K562 (cell line): Measurements from ENCODE around the gene RNU5D-1. TPM values are rescaled to one million over a fixed set of nuclear protein-coding genes. Genes with fewer than 3 reads are reported as not detected.
A peak's percentile ranks its signal among the peaks of the same experiment; 100 is the strongest.

Experiments
- EGR1 ChIP-seq: fragments of 450-650 bp; conservative IDR thresholded peaks from 2 replicates; pipeline ENCODE4 v1.6.1; 2017; ENCODE audit warnings: mild to moderate bottlenecking
- HDAC2 ChIP-seq: fragments of 450-650 bp; IDR thresholded peaks from 2 replicates; pipeline ENCODE4 v1.6.1; 2016; ENCODE audit warnings: mild to moderate bottlenecking
- JUNB ChIP-seq: fragments of 450-650 bp; formaldehyde crosslinking; conservative IDR thresholded peaks from 2 replicates; pipeline ENCODE4 v1.4.0; 2020; ENCODE audit warnings: mild to moderate bottlenecking
- NBN ChIP-seq: fragments of 450-650 bp; IDR thresholded peaks from 2 replicates; pipeline ENCODE4 v1.6.1; 2016; ENCODE audit warnings: low read depth, mild to moderate bottlenecking
- NCOA1 ChIP-seq: fragments of 450-650 bp; IDR thresholded peaks from 2 replicates; pipeline ENCODE4 v1.6.1; 2016; ENCODE audit warnings: low read depth
- NCOA4 ChIP-seq: fragments of 450-650 bp; IDR thresholded peaks from 2 replicates; pipeline ENCODE4 v1.6.1; 2018; ENCODE audit warnings: mild to moderate bottlenecking; ENCODE audit not compliant: partially characterized antibody
- NFE2L1 ChIP-seq: fragments of 450-650 bp; IDR thresholded peaks from 2 replicates; pipeline ENCODE4 v1.6.1; 2016; ENCODE audit warnings: missing genetic modification characterization, low read depth, mild to moderate bottlenecking, missing compliant biosample characterization, moderate library complexity, borderline replicate concordance
- PHF8 ChIP-seq: fragments of 200-600 bp; sonication (generic); IDR thresholded peaks from 2 replicates; pipeline ENCODE4 v1.6.1; 2012; ENCODE audit warnings: mixed run types, mild to moderate bottlenecking, inconsistent platforms, low read length, moderate library complexity, borderline replicate concordance
- PTBP1 ChIP-seq: fragments of 200-400 bp; formaldehyde crosslinking; IDR thresholded peaks from 2 replicates; pipeline ENCODE4 v1.6.1; 2017; ENCODE audit warnings: low read depth, low read length
- SETDB1 ChIP-seq: IDR thresholded peaks from one replicate; pipeline ENCODE4 v1.6.1; 2012; ENCODE audit warnings: low read length, control low read depth, inconsistent platforms
- ZC3H11A ChIP-seq: IDR thresholded peaks from 2 replicates; pipeline ENCODE4 v1.6.1; 2012; ENCODE audit warnings: low read depth, low read length, improper control_type of control experiment
- ZNF165 ChIP-seq: fragments of 250-450 bp; sonication (Bioruptor Pico); IDR thresholded peaks from 2 replicates; pipeline ENCODE4 v1.4.0; 2020; ENCODE audit warnings: borderline replicate concordance
- ZNF79 ChIP-seq: fragments of 250-450 bp; sonication (Bioruptor Pico); IDR thresholded peaks from 2 replicates; pipeline ENCODE4 v1.4.0; 2020; ENCODE audit warnings: low read depth, mild to moderate bottlenecking, moderate library complexity
- ZSCAN32 ChIP-seq: fragments of 450-650 bp; formaldehyde crosslinking; IDR thresholded peaks from 2 replicates; pipeline ENCODE4 v1.4.0; 2020; ENCODE audit warnings: mild to moderate bottlenecking, moderate library complexity
- polyA plus RNA-seq, 8 experiments: library from polyadenylated mRNA; depleted of rRNA in 4 of 8; stranded (reverse) in 5 of 8; unstranded in 3 of 8; fragments of >200 nt; fragmentation: Nextera tagmentation in 2 of 8; fragmentation: Illumina TruSeq in 1 of 8; extraction: Ambion mirVana in 2 of 8; extraction: Trizol in 1 of 8; gene quantifications; 2 replicates each; pipeline versions ENCODE4 v1.2.1 to v1.2.3, GENCODE V29; 2011 to 2014; ENCODE audit warnings: inconsistent platforms in 1 of 8, missing spikeins in 1 of 8
- total RNA-seq, 7 experiments: library from RNA; depleted of rRNA in 6 of 7; stranded (reverse); fragments of >200 nt in 6 of 7; fragmentation: Illumina TruSeq in 2 of 7; extraction: Trizol in 2 of 7; gene quantifications; 2 replicates each; pipeline versions ENCODE4 v1.2.1 to v1.2.3, GENCODE V29; 2011 to 2021; ENCODE audit warnings: low replicate concordance in 1 of 7
- TF ChIP-seq, protein P1 (sequence below): sonication (generic); formaldehyde crosslinking; IDR thresholded peaks from 2 replicates; pipeline ENCODE4 v1.9.0; 2022; ENCODE audit warnings: mild to moderate bottlenecking, missing genetic modification reagents
- TF ChIP-seq, protein P2 (sequence below): fragments of 250-450 bp; sonication (Bioruptor Pico); IDR thresholded peaks from 2 replicates; pipeline ENCODE4 v1.4.0; 2020; ENCODE audit warnings: mild to moderate bottlenecking, moderate library complexity
- TF ChIP-seq, protein P3 (sequence below): fragments of 450-650 bp; formaldehyde crosslinking; IDR thresholded peaks from 2 replicates; pipeline ENCODE4 v1.4.0; 2020; ENCODE audit warnings: mild to moderate bottlenecking, moderate library complexity
- TF ChIP-seq, protein P4 (sequence below): fragments of 250-450 bp; sonication (Bioruptor Pico); IDR thresholded peaks from 2 replicates; pipeline ENCODE4 v1.8.0; 2022; ENCODE audit warnings: inconsistent platforms, mild to moderate bottlenecking, moderate library complexity, borderline replicate concordance
- TF ChIP-seq, protein P5 (sequence below): fragments of 200-400 bp; formaldehyde crosslinking; IDR thresholded peaks from 2 replicates; pipeline ENCODE4 v1.6.1; 2017; ENCODE audit warnings: mild to moderate bottlenecking, low read depth, low read length, moderate library complexity

The RNU5D-1 gene
- total and polyA plus RNA-seq, 9 of the 15 experiments (the other 6 are each of a cell fraction or from before 2014, with no cell fraction given): under 0.01 TPM; not detected in 8

DNA sequence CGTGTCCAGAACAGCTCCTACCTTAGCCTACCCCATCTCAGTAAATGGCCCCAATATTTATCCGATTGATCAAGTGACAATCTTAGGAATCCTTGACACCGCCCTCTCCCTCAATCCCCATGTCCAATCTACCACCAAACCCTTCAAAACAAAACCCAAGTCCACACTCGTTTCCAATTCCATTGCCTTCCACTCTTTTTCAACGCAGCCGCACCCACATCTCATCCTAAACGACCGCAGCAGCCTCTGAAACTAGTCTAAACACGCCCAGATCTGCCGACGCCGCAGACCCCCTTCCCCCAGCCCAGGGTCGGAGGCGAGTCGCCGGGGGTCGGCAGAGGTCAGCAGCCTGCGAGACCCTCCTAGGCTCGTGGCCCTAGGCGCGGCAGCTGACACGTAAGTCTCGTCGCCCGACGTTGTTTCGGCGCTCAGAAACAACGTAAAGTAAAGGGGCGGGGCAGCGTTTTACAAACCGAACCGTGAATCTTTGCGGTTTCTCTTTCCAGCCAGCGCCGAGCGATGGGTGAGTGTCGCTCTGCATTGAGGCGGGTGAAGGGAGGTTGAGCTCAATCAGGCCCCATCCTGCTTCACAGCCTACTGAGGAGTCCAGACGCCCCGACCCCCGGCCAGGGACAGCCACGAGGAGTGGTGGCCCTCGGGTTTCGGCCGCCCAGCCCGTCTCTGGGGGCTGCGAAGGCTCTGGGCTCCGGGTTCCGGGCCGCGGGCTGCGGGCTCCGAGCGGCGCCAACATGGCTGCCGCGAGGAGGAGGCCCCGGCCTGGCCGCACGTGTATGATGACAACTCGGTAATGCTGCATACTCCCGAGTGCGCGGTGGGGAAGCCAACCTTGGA lies 44.3 kb upstream of the RNU5D-1 start, which contains the start of gene RPS8 (continued):
- TF ChIP-seq, protein P1, sequence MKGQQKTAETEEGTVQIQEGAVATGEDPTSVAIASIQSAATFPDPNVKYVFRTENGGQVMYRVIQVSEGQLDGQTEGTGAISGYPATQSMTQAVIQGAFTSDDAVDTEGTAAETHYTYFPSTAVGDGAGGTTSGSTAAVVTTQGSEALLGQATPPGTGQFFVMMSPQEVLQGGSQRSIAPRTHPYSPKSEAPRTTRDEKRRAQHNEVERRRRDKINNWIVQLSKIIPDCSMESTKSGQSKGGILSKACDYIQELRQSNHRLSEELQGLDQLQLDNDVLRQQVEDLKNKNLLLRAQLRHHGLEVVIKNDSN (CRISPR knock-in tag): peak; percentile 84
- no peak for TF ChIP-seq ZC3H11A
- TF ChIP-seq, protein P2, sequence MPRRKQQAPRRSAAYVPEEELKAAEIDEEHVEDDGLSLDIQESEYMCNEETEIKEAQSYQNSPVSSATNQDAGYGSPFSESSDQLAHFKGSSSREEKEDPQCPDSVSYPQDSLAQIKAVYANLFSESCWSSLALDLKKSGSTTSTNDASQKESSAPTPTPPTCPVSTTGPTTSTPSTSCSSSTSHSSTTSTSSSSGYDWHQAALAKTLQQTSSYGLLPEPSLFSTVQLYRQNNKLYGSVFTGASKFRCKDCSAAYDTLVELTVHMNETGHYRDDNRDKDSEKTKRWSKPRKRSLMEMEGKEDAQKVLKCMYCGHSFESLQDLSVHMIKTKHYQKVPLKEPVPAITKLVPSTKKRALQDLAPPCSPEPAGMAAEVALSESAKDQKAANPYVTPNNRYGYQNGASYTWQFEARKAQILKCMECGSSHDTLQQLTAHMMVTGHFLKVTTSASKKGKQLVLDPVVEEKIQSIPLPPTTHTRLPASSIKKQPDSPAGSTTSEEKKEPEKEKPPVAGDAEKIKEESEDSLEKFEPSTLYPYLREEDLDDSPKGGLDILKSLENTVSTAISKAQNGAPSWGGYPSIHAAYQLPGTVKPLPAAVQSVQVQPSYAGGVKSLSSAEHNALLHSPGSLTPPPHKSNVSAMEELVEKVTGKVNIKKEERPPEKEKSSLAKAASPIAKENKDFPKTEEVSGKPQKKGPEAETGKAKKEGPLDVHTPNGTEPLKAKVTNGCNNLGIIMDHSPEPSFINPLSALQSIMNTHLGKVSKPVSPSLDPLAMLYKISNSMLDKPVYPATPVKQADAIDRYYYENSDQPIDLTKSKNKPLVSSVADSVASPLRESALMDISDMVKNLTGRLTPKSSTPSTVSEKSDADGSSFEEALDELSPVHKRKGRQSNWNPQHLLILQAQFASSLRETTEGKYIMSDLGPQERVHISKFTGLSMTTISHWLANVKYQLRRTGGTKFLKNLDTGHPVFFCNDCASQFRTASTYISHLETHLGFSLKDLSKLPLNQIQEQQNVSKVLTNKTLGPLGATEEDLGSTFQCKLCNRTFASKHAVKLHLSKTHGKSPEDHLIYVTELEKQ (CRISPR knock-in tag): peak; percentile 17; the same call in 1 of the 2 replicates
- TF ChIP-seq ZNF165 (CRISPR knock-in tag): no peak
- no peak for TF ChIP-seq EGR1
- no peak for TF ChIP-seq SETDB1
- TF ChIP-seq JUNB (CRISPR knock-in tag): no peak
- TF ChIP-seq, protein P3, sequence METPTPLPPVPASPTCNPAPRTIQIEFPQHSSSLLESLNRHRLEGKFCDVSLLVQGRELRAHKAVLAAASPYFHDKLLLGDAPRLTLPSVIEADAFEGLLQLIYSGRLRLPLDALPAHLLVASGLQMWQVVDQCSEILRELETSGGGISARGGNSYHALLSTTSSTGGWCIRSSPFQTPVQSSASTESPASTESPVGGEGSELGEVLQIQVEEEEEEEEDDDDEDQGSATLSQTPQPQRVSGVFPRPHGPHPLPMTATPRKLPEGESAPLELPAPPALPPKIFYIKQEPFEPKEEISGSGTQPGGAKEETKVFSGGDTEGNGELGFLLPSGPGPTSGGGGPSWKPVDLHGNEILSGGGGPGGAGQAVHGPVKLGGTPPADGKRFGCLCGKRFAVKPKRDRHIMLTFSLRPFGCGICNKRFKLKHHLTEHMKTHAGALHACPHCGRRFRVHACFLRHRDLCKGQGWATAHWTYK (CRISPR knock-in tag): peak; percentile 58; the same call in 1 of the 2 replicates
- TF ChIP-seq, protein P4, sequence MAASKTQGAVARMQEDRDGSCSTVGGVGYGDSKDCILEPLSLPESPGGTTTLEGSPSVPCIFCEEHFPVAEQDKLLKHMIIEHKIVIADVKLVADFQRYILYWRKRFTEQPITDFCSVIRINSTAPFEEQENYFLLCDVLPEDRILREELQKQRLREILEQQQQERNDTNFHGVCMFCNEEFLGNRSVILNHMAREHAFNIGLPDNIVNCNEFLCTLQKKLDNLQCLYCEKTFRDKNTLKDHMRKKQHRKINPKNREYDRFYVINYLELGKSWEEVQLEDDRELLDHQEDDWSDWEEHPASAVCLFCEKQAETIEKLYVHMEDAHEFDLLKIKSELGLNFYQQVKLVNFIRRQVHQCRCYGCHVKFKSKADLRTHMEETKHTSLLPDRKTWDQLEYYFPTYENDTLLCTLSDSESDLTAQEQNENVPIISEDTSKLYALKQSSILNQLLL (CRISPR knock-in tag): no peak
- TF ChIP-seq NBN: peak; percentile 97
- TF ChIP-seq NCOA1: peak; percentile 76
- peak; percentile 58; the same call in 1 of the 2 replicates for TF ChIP-seq PTBP1
- TF ChIP-seq PHF8: peak; percentile 100
- TF ChIP-seq ZNF79 (CRISPR knock-in tag): no peak
- TF ChIP-seq HDAC2: peak; percentile 97
- no peak for TF ChIP-seq ZSCAN32
- no peak for TF ChIP-seq NFE2L1 (tag)
- TF ChIP-seq, protein P5, sequence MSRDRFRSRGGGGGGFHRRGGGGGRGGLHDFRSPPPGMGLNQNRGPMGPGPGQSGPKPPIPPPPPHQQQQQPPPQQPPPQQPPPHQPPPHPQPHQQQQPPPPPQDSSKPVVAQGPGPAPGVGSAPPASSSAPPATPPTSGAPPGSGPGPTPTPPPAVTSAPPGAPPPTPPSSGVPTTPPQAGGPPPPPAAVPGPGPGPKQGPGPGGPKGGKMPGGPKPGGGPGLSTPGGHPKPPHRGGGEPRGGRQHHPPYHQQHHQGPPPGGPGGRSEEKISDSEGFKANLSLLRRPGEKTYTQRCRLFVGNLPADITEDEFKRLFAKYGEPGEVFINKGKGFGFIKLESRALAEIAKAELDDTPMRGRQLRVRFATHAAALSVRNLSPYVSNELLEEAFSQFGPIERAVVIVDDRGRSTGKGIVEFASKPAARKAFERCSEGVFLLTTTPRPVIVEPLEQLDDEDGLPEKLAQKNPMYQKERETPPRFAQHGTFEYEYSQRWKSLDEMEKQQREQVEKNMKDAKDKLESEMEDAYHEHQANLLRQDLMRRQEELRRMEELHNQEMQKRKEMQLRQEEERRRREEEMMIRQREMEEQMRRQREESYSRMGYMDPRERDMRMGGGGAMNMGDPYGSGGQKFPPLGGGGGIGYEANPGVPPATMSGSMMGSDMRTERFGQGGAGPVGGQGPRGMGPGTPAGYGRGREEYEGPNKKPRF: no peak
- TF ChIP-seq NCOA4: peak; percentile 87
